Muscle of leg (tissue), 11 donors: ENCODE measurements around the gene NEU1. TPM values are rescaled to one million over a fixed set of nuclear protein-coding genes. Genes with fewer than 3 reads are reported as not detected.
A peak's percentile ranks its signal among the peaks of the same experiment; 100 is the strongest.

ENCODE experiments used
- DNase-seq: peaks from one replicate; pipeline ENCODE4 v3.0.0; 2013
- H3K27ac ChIP-seq: one replicate; pipeline ENCODE4 v1.5.1; 2013; ENCODE audit warnings: mild to moderate bottlenecking, low read length, control low read depth
- H3K27me3 ChIP-seq: one replicate; pipeline ENCODE4 v1.6.1; 2013; ENCODE audit warnings: low read length; ENCODE audit not compliant: control insufficient read depth, insufficient read depth
- H3K36me3 ChIP-seq: one replicate; pipeline ENCODE4 v1.6.1; 2013; ENCODE audit warnings: low read length; ENCODE audit not compliant: control insufficient read depth, insufficient read depth
- H3K4me1 ChIP-seq: one replicate; pipeline ENCODE4 v1.6.1; 2013; ENCODE audit warnings: low read length; ENCODE audit not compliant: control insufficient read depth, insufficient read depth
- H3K4me3 ChIP-seq: one replicate; pipeline ENCODE4 v1.5.1; 2013; ENCODE audit warnings: low read length, control low read depth
- H3K9me3 ChIP-seq: replicated peaks from 2 replicates; pipeline ENCODE4 v1.6.1; 2013; ENCODE audit warnings: low read depth, low read length; ENCODE audit not compliant: control insufficient read depth
- WGBS: methylation state at CpG from one replicate; pipeline ENCODE4 v1.1.5; 2013; ENCODE audit warnings: missing lambda C conversion rate; ENCODE audit not compliant: insufficient coverage; 5-methylcytosine and 5-hydroxymethylcytosine counted together
- polyA plus RNA-seq, 8 donors: library from polyadenylated mRNA; unstranded; fragments of 120-200 nt; gene quantifications; one replicate each; pipeline versions ENCODE4 v1.2.1 to v1.2.3, GENCODE V29; 2013; ENCODE audit warnings: inconsistent platforms in 1 of 8, low replicate concordance in 1 of 8; ENCODE audit not compliant: insufficient read length in 8 of 8, insufficient read depth in 1 of 8
- total RNA-seq: library from RNA; stranded (reverse); fragments of 120-200 nt; gene quantifications from one replicate; pipeline ENCODE4 v1.2.4, GENCODE V29; 2013

The NEU1 gene
- total and polyA plus RNA-seq, 9 donors: 14.5 to 27.1 (median 18.5) TPM

DNA sequence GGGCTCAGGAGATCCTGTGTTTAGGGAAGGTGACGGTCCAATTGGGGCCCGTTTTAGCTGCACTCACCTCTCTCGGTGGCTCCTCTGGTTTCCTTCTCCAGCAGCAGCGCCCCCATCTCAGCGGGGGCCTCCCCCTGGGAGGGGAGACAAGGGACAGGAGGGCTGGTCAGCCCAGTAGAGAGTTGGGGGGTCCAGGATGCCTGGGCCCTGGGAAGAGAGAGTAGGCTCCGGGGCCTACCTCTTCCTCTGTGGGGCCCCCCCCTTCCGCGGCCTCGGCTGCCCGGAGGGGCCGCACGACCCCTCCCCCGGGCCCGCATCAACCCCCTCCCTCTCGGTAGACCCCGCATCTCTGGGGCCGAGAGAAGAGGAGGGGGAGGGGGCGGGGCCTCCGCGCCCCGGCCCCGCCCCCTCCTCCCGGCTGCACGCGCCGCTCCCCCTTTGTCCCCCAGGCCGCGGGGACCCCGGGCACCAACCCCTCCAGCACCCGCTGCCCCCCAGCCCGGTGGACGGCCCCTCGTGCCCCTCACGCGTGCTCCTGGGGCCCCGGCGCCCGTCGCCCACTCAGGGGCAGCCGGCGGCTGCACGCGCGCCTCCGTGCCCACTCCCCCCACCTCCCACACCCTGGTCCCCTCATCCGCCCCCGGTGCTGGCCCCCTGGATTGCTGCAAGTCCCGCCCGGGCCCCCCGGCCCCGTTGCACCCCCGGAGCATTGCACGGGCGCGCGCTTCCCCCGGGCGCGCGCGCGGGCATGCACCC lies 34.4 kb upstream of the NEU1 start:
- no peaks in the 10 kb centered on the region for H3K27me3 ChIP-seq
- peak overlapping the region; percentile 72 for H3K4me3 ChIP-seq
- H3K9me3 ChIP-seq: no peaks in the 10 kb centered on the region
- peaks cover 36% of the 10 kb centered on the region for H3K36me3 ChIP-seq
- H3K27ac ChIP-seq: peak overlapping the region; percentile 67
- peaks cover 25% of the 10 kb centered on the region for H3K4me1 ChIP-seq
- no peak for DNase-seq
- WGBS: 2% methylated on average over 17 of the region's 62 CpGs

DNA sequence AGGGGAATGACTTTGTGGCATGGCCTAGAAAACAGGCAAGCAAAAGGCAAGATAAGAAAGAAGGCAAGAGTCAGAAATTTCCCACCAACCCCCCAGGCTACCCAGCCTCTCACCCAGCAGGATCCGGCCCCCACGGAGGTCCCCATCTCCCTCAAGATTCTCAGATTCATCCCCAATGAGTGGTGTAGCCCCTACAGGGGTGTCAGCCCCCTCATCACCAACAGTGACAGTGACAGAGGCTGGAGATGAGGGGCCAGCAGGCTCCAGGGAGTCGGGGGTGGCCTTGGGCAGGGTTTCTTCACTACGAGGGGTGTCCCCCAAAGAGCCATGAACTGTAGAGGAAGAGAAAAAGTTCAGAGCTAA lies 33.9 kb upstream of the NEU1 start:
- DNase-seq: no peak
- Histone ChIP-seq H3K36me3 (peaks cover 39% of the 10 kb centered on the region), H3K9me3 (no peaks in the 10 kb centered on the region), H3K27me3 (no peaks in the 10 kb centered on the region), H3K27ac (no peak overlapping the region), H3K4me3 (peak overlapping the region; percentile 72), H3K4me1 (peaks cover 25% of the 10 kb centered on the region)
- 7% methylated on average over 2 of the region's 4 CpGs for WGBS

DNA sequence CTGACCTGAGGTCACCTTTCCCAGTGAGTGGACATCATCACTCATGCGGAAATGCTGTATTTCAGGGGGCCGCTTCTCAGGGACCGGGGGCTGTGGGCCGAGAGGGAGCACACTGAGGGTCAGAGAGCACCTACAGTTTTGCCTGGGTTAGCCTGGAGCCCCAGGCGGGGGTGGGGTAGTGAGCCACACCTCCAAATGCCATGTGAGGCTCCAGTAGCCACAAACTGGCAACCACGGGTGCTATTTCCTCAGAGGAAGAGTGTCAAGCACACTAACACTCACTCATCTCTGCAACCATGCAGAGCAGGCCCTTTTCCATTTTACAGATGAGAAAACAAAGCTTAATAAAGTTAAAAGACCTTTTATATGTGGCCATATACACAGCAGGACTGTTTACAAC lies 30.2 kb upstream of the NEU1 start:
- Histone ChIP-seq H3K4me1 (peaks cover 7% of the 10 kb centered on the region), H3K4me3 (no peak overlapping the region), H3K27me3 (no peaks in the 10 kb centered on the region), H3K9me3 (no peaks in the 10 kb centered on the region), H3K27ac (no peak overlapping the region), H3K36me3 (peaks cover 61% of the 10 kb centered on the region)
- WGBS: 89% methylated on average over 6 of the region's 6 CpGs
- no peak for DNase-seq

DNA sequence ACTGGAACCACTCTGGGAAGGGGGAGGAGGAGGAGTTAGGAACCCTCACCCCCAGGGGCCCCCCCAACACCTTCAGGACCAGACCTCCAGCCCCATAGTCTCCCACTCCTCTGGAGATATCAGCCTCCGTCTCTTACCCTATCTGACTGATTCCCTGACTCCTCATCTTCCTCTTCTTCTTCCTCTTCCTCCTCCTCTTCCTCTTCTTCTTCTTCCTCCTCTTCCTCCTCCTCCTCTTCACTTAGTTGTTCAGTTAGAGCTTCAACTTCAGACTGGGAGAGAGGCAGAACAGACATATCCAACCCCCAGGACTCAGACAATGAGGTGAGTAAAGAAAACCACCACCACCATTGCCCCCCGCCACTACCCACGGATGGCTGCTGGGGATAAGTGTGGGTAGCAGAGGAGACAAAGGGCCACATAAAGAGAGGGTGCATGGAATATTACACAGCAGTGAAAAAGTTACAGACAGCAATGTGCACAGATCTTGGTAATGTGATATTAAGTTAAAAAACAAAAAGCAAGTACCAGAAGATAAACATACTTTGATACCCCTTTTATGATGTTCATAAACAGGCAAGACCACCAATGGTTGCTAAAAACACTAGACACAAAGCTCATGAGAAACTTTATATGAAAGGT lies 26.8 kb upstream of the NEU1 start:
- peaks cover 74% of the 10 kb centered on the region for H3K36me3 ChIP-seq
- no peaks in the 10 kb centered on the region for H3K9me3 ChIP-seq
- H3K4me1 ChIP-seq: no peaks in the 10 kb centered on the region
- H3K4me3 ChIP-seq: no peak overlapping the region
- 88% methylated on average over 1 of the region's 3 CpGs for WGBS
- no peak overlapping the region for H3K27ac ChIP-seq
- H3K27me3 ChIP-seq: no peaks in the 10 kb centered on the region
- DNase-seq: no peak

DNA sequence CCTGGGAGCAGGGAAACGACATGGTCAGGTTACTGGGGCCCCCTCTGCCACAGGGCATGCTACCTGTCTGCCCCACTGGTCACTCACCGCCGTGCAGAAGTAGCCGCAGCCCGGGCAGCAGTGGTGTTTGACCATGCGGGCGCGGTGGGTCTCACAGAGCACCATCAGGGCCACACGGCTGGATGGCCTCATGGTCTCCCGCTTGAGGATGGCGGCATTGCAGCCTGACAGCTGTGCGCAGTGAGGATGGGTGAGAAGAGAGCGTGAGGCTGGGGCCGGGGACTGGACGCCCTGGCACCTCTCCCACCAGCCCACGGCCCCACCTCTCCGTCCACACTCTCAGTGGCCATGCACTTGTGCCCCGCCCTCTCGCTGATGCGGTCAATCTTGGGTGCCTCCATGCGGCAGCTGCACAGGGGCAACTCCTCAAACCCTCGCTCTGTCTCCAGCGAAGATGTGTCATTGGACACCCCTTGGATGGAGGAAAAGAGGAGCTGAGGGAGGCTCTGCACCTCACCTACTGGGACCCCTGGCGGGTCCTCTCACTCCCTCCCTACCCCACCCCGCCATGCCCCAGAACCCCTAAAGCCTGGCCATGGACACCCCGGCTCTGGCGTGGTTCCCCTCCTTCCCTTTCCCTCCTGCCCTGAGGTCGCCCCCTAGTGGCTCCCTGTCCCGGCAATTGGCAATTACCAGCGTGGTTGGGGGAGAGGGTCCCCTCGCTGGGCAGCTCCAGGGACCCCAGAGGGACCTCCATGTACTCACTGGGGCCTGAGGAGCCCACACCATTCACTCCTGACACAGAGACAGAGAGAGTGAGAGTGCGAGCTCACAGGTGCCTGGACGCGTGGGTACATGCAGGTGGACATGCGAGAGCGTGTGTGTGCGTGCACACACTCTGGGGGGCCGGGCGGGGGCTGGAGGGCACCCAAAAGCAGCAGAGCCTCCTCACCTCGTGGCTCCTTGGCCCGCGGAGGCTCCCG lies 25.9 kb upstream of the NEU1 start:
- Histone ChIP-seq H3K9me3 (no peaks in the 10 kb centered on the region), H3K4me3 (no peak overlapping the region), H3K36me3 (peaks cover 76% of the 10 kb centered on the region), H3K27ac (no peak overlapping the region), H3K4me1 (no peaks in the 10 kb centered on the region), H3K27me3 (no peaks in the 10 kb centered on the region)
- 92% methylated on average over 25 of the region's 43 CpGs for WGBS
- no peak for DNase-seq

DNA sequence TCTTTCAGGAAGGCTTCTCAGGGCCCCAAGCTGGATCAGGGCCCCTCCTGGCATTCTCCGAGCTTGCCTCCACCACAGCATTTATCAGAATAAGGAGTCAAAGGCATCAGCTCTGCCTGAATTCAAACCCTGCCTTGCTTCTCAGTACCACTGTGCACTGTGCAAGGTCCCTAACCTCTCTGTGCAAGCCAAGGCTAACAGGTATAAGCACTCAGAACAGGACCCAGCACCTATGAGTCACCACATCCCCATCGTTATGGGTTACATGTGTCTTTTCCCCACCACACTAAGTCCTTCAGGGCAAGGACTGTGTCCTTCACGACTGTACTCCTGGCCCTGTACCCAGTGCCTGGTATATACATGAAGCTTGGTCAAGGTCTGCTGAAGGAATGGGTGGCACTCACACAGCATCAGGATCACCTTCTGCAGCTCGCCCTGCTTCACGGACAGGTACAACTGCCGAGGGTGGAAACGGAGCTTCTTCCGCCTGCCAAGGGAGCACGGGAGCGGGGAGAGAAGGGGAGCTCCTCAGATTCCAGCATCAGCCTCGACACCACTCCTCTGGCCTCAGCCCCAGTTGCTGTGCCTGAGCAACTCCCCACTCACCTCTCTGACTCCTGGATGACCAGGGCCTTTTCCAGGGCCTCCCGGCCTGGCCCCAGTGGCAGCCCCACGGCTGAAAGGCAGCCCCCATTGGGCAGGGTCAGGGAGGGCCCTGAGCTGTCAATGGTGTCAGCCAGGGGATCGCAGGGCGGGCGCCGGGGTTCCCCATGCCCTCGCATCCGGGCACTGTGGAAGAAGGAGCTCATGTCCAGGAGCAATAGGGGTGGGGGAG lies 24.8 kb upstream of the NEU1 start:
- Histone ChIP-seq H3K27ac (no peak overlapping the region), H3K9me3 (no peaks in the 10 kb centered on the region), H3K27me3 (no peaks in the 10 kb centered on the region), H3K4me1 (peaks cover 2% of the 10 kb centered on the region), H3K36me3 (peaks cover 78% of the 10 kb centered on the region), H3K4me3 (no peak overlapping the region)
- no peak for DNase-seq
- 93% methylated on average over 17 of the region's 19 CpGs for WGBS

DNA sequence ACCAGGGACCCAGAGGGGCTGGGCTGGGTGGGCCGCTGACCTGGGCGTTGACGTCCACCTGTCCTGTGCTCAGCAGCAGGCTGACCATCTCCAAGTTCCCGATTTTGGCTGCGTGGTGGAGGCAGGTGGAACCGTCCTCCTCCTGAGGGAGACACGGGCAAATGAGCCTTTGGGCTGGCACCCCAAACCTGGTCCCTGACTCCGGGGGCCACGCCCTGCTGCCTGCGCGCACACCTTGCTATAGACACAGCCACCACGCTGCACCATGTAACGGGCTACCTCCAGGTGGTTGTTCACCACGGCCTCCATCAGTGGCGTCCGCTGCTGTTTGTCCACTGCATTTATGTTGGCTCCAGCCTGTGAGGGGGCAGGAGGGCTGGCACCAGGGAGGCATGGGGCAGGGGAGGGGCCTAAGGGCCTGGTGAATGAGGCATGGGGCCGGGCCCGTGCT lies 23.9 kb upstream of the NEU1 start:
- H3K9me3 ChIP-seq: no peaks in the 10 kb centered on the region
- peaks cover 2% of the 10 kb centered on the region for H3K4me1 ChIP-seq
- H3K27me3 ChIP-seq: no peaks in the 10 kb centered on the region
- no peak overlapping the region for H3K27ac ChIP-seq
- WGBS: 93% methylated on average over 18 of the region's 18 CpGs
- DNase-seq: no peak
- no peak overlapping the region for H3K4me3 ChIP-seq
- H3K36me3 ChIP-seq: peaks cover 76% of the 10 kb centered on the region

DNA sequence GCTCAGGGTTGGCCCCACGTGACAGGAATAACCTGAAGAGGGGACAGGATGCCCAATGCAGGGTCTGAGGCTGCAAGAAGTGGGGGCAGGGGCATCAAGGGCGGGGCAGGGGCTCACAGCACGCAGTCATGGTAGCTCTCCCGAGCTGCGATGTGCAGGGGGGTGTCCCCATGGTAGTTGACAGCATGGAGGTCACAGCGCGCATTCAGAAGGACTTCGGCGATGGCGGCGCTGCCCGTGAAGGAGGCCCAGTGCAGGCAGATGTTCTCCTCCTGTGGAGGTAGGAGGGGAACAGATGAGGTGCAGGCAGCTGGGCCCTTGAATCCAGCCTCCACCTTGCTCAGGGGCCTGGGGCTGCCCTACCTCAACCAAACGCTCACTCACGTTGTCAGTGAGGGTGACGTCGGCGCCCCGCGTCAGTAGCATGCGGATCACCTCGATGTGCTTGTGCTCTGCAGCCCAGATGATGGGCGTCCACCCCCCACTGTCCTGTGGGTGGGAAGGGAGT lies 22.0 kb upstream of the NEU1 start:
- WGBS: 94% methylated on average over 15 of the region's 22 CpGs
- Histone ChIP-seq H3K4me1 (peaks cover 2% of the 10 kb centered on the region), H3K36me3 (peaks cover 87% of the 10 kb centered on the region), H3K9me3 (no peaks in the 10 kb centered on the region), H3K27ac (no peak overlapping the region), H3K27me3 (no peaks in the 10 kb centered on the region), H3K4me3 (no peak overlapping the region)
- DNase-seq: no peak

DNA sequence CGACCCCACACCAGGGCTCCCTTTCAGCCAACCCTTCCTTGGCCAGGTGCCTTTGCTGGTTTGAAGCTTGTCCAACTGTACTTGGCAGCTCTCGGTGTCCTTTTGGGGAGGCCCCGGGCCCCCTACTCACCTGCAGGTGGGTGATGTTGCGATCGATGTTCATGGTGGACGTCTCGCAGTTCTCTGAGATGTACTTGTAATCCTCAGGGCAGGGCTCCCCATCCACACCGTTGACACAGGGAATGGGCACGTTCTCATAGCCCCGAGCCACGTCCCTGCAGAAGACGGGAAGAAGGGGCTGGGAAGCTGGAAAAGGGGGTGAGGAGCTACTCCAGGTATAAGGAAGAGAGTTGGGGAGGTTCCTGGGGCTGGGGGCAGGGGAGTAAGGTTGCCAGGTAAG lies 21.1 kb upstream of the NEU1 start:
- no peak overlapping the region for H3K4me3 ChIP-seq
- DNase-seq: no peak
- no peak overlapping the region for H3K27ac ChIP-seq
- H3K36me3 ChIP-seq: peaks cover 79% of the 10 kb centered on the region
- peaks cover 2% of the 10 kb centered on the region for H3K4me1 ChIP-seq
- no peaks in the 10 kb centered on the region for H3K9me3 ChIP-seq
- 85% methylated on average over 10 of the region's 12 CpGs for WGBS
- no peaks in the 10 kb centered on the region for H3K27me3 ChIP-seq
